ENCODE results near the gene MMRN2.
"Not testable (repeated sequence)": the region's sequence is repeated elsewhere in the genome, so short reads cannot be mapped to it uniquely, and the experiment has no call there.

Gene MMRN2

GRCh38 chr10:86954681-86955500, 2.5 kb downstream of the MMRN2 start:
- DNase-seq = no peak

DNA sequence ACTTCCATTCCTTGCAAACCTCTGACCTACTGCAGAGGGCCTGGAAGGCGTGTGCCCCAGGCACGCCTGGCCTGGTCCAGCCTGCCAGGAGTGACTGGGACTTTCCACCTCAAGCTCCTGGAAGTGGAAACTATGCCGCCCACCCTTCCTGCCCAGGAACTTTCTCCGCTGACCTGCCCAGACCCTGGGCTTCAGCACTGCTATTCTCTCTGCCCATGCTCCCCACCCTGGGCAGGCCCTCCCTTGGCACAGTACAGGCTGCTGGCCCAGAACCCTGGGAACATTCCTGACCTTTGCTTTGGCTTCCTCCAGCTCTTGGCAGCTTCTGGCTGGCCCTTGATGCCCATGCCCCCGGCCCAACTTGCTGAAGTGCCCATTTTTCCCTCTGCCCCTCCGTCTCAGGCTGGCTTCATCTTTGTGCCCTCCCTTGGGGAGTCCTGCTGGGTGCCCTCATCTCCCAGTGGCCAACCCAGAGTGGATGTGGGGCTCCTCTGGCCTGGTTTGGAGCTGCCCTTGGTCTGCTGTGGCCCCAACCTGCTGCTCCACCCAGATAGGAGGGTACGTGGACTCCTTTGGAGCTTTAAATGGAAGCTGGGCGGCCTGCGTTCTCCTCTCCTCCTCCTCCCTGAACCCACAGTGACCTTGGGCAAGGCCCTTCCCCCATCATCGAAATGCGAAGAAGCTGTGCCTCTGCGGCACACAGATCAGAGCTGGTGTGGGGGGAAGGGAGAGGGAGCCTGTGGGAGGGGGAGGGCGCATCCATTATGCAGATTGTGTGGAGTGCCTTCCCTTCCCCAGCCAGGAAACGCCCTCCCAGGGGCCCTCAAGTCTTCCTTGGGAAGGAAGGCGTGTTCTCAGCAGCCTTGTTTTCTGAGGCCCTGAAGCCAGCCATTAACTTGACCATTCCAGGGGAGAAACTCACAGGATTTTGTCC, 3.4 kb downstream of the MMRN2 start:
- no peak for DNase-seq

DNA sequence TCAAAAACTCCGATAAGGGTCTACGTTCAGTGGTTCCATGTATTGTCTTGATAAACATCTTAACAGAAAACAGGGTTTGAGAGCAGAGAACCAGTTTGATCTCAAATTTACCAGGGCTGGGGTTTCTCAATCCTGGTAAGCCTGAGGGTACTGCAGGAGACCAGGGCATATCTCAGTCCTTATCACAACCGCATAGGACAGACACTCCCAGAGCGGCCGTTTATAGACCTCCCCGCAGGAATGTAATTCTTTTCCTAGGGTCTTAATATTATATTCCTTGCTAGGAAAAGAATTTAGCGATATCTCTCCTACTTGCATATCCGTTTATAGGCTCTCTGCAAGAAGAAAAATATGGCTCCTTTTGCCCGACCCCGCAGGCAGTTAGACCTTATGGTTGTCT, 4.7 kb downstream of the MMRN2 start:
- not testable (repeated sequence) for DNase-seq

- no peak for DNase-seq
Measured at GRCh38 chr10:86952106-86952505, 5.3 kb downstream of the MMRN2 start.

GRCh38 chr10:86951184-86951761, 6.1 kb downstream of the MMRN2 start:
- DNase-seq = no peak

DNA sequence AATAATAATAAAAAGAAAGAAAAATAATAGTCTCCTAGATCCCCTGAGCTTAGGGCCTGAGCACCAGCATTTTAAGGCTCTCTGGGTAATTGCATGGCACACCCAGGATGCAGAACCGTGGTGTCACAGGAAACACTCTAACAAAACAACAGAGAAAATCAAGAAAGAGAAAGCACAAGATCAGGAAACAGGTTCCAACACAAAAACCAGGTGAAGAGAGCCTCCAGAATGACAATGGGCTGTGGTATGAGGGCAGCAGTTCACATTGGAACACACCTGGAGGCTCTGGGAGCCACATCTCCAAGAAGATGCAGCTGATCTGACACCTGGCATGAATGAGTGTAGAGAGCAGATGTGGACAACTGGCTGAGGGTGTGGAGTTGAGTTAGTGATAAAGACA, 7.1 kb downstream of the MMRN2 start:
- no peak for DNase-seq

DNA sequence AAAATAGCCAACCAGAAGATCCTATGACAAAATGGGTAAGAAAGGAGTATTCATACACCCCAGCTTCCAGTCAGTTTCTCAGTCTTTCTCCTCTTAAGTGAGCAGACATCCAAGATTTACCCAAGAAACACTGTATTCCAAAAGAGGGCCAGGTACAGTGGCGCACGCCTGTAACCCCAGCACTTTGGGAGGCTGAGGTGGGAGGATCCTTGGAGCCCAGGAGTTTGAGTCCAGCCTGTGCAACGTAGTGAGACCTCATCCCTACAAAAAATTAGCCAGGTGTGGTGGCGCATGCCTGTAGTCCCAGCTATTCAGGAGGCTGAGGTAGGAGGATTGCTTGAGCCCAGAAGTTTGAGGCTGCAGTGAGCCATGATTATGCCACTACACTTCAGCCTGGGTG, 9.6 kb downstream of the MMRN2 start:
- DNase-seq = not testable (repeated sequence)

DNA sequence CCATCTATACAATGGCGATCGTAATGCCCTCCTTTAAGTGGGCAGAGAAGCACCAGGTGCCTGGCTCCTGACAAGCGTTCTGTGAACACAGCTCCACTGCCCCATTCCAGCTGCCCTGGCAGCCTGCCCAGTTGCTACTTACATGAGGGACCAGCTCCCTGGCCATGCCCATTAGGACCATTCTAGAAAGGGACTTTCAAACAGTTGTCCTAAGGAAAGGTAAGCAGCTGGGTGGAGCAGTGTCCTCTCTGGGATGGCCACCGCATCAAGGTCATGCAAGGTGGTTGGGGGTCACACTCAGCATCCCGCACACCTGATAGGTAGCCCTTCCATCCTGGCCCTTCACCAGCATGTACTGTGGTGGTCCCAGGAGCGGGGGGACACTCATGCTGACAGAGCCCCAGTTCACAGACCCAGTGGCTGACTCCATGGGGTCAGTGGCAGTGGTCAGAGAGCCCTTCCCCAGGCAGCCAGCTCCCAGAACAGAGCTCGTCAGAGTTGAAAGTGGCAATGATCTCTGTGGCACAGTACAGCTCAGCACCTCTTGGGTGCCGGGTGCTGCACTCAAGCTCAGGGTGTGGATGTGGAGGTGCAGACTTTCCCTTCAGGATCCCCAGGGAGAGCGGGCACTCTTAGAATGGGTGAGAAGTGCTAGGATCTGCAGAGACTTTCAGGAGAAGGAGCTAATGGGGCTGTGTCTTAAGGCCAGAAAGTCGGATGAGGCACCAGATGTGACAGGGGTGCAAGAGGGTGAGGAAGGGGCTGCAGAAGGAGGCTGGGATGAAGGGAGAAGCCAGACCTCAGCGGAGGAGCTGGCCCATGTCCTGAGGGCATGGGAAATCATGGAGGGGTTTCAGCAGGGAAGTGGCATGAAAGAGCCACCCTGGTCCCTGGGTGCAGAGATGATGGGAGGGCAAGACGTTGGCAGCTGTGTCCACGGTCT, 10.9 kb downstream of the MMRN2 start:
- DNase-seq = peak; percentile 41

DNA sequence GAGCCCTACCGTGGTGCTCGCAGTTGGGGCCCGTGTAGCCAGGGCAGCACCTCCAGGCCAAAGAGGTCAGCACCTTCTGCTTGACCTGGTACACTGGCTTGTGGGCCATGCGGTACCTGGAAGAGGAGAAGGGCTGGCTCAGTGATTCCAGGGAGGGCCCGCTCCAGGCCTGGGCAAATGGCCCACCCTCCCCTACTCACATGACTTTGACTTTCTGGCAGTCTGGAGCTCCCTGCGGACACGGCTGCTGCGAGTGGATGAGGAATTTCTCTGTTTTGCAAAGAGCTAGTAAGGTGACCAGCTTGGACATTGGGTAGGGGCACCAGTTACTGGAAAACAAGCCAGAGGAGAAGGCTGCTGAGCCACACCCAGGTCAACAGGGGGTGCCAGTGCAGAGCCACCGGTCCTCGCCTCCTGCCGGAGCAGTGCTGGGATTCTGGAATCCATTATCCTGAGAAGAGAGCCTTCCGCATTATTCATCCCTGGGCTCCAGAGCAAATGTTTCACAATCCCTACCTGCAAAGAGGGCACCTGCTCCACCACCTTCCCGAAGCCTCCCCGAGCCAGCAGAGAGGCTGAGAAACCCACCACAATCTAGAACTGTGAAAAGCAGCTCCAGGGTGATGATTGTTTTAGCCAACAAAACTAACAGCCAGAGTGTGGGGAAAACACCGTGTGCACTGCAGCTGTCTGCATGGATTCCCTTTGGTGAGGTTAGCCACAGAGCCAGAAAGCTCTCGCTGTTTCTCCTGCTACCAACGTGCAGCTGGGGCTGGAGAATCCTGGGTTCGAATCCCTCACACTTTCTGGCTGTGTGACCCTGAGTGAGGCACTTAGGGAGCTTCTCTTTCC, 11.8 kb downstream of the MMRN2 start:
- no peak for DNase-seq

- no peak for DNase-seq
Measured at GRCh38 chr10:86944907-86945306, 12.5 kb downstream of the MMRN2 start.

DNA sequence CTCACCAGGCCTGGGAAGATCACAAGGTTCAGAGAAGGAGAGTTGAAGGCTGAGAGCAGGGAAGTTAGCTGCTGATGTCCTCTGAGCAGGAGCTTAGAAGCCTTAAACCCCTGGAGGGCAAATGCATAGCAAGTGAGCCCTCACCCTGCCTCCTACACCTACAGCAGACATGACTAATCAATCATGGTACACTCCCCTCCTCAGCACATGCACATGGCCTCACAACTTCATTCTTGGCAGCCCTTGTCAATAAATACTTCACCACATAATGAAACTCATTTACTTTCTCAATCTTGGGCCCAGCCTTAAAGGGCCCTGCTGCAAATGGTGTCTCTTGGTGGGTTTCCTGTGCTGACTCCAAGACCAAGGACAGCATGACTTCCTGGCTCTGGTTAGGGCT, 12.9 kb downstream of the MMRN2 start:
- DNase-seq = no peak

GRCh38 chr10:86944031-86944419, 13.4 kb downstream of the MMRN2 start:
- DNase-seq = no peak

GRCh38 chr10:86943316-86944030, 13.9 kb downstream of the MMRN2 start:
- no peak for DNase-seq

DNA sequence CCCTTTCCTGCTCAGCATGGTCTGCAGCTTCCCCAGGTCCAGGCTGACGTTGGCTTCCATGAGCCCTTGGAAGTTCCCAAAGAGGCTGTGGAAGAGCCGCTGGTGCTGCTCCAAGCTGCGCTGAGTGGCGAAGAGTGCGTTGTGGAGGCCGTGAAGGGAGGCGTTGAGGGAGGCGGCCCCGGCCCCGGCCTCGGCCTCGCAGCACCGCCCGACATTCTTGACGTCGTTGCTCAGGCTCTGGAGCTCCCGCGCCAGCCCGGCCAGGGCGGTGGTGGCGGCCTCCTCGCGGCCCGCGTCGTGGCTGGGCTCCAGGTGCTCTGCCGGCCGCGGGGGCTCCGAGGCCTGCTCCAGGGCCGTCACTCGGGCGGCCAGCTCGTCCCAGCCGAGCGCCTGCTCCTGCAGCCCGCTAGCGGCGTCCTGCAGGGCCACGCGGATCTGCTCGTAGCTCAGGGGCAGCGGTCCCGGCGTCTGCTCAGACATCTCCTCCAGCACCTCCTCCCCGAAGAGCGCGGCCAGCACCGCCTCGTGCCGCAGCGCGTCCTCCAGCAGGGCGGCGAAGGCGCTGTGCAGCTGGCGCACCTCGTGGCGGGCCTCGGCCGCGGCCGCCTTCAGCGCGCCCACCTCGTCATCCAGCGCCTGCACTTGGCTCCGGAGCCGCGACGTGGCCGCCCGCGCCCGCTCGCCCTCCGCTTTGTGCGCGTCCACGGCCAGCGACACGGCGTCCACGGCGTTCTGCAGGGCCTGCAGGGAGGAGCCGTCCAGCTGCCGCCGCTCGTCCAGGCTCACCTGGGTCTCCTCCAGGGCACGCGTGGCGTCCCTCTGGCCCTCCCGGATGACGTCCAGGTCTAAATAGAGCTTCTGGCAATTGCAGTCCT, 14.7 kb downstream of the MMRN2 start:
- no peak for DNase-seq

DNA sequence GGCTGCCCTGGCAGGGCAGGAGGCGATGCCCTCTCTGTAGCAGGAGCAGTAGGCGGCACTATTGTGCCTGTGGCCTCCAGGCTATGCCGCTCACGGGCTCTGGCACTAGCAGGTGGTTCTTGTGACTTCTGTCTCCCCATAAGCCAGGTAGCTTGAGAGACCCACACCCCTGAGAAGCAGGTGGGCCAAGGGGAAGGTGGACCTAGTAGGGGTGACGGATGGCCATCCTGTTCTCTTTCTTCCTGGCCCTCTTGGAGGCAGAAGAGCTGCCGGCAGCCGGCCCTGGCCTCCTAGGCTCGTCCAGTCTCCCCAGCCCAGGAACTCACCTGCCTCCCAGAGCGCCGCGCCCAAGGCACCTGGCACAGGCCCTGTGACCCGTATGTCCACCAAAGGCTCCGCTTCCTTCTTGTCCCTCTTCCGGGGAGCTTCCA, 15.4 kb downstream of the MMRN2 start:
- DNase-seq = no peak

- no peak for DNase-seq
Measured at GRCh38 chr10:86941426-86941825, 16.0 kb downstream of the MMRN2 start.

- no peak for DNase-seq
Measured at GRCh38 chr10:86940677-86941076, 16.7 kb downstream of the MMRN2 start.

DNA sequence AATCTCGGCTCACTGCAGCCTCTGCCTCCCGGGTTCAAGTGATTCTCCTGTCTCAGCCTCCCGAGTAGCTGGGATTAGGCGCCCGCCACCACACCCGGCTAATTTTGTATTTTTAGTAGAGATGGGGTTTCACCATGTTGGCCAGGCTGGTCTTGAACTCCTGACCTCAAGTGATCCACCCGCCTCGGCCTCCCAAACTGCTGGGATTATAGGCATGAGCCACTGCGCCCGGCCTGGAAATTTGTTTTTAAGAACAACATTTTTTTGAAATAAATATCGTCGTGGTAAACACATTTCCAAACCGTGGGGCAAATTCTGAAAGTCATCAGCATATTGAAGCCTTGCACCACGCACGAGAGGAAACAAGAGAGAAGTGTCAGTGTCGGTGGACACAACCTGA, 17.3 kb downstream of the MMRN2 start:
- DNase-seq = not testable (repeated sequence)

GRCh38 chr10:86938260-86938659, 19.2 kb downstream of the MMRN2 start:
- DNase-seq = no peak

All from DMS153 (cell line).